Right hindlimb (tissue), 1 donor: Measurements from ENCODE around the gene PEA15.

Experiments used
- DNase-seq: peaks from one replicate; pipeline ENCODE4 v3.0.0-alpha.2; 2018

PEA15 gene

GRCh38 chr1:160186246-160186645 lies 18.9 kb upstream of the PEA15 start:
- peak; percentile 7 for DNase-seq

GRCh38 chr1:160186729-160187128 lies 18.5 kb upstream of the PEA15 start:
- DNase-seq, result peak; percentile 15

- peak; percentile 4 for DNase-seq
Observed at GRCh38 chr1:160187407-160187806, 17.8 kb upstream of the PEA15 start.

- peak; percentile 8 for DNase-seq
Observed at GRCh38 chr1:160188341-160188740, 16.8 kb upstream of the PEA15 start.

GRCh38 chr1:160189649-160190625 lies 15.2 kb upstream of the PEA15 start, which contains the start of gene CASQ1:
Gene CASQ1 (plus strand): TSS chr1:160190575. CDS start chr1:160190752, 177 bp downstream.
- DNase-seq, result peak; percentile 74

GRCh38 chr1:160191756-160192155 lies 13.4 kb upstream of the PEA15 start:
- no peak for DNase-seq

- DNase-seq, result no peak
Observed at GRCh38 chr1:160192234-160192633, 12.9 kb upstream of the PEA15 start.

GRCh38 chr1:160193091-160193819 lies 11.9 kb upstream of the PEA15 start:
- peak; percentile 90 for DNase-seq

- no peak for DNase-seq
Observed at GRCh38 chr1:160193832-160194736, 11.1 kb upstream of the PEA15 start.

- DNase-seq, result no peak
Observed at GRCh38 chr1:160194737-160195059, 10.5 kb upstream of the PEA15 start.

- DNase-seq, result no peak
Observed at GRCh38 chr1:160196143-160196542, 9.0 kb upstream of the PEA15 start.

GRCh38 chr1:160197231-160197630 lies 8.0 kb upstream of the PEA15 start:
- DNase-seq, result peak; percentile 21

- peak; percentile 2 for DNase-seq
Observed at GRCh38 chr1:160200786-160201185, 4.4 kb upstream of the PEA15 start.

- DNase-seq, result no peak
Observed at GRCh38 chr1:160204526-160205241, 500 bp upstream of the PEA15 start.

GRCh38 chr1:160206036-160206389 lies 829 bp downstream of the PEA15 start:
- DNase-seq, result peak; percentile 64

GRCh38 chr1:160206421-160207117 lies 1.4 kb downstream of the PEA15 start:
- DNase-seq, result no peak

GRCh38 chr1:160207118-160207650 lies 2.0 kb downstream of the PEA15 start:
- DNase-seq, result no peak

GRCh38 chr1:160207771-160208556 lies 2.8 kb downstream of the PEA15 start:
- peak; percentile 75 for DNase-seq

- no peak for DNase-seq
Observed at GRCh38 chr1:160208557-160209320, 3.6 kb downstream of the PEA15 start.
